Stimulated activated CD4-positive, alpha-beta T cell treated with anti-CD3 and anti-CD28 coated beads, Interleukin-4, amount 100 ng/mL, for 48 hours (primary cell): ENCODE measurements around the gene CAPN15.

Experiments used
- DNase-seq, 2 donors: peaks; one replicate each; pipeline ENCODE4 v3.0.0-alpha.2; 2020; ENCODE audit warnings: low read depth in 2 of 2

Gene CAPN15

GRCh38 chr16:561413-561794 is 33.9 kb downstream of the CAPN15 start:
- no peak for DNase-seq

GRCh38 chr16:561957-562938 is 34.7 kb downstream of the CAPN15 start:
- DNase-seq = no peak

GRCh38 chr16:563072-563644 is 35.6 kb downstream of the CAPN15 start:
- no peak for DNase-seq

GRCh38 chr16:564690-565418 is 37.3 kb downstream of the CAPN15 start:
- DNase-seq = no peak

GRCh38 chr16:565419-566330 is 38.2 kb downstream of the CAPN15 start:
- DNase-seq = no peak

- DNase-seq = peak; percentile 31 to 44
These were observed 39.2 kb downstream of the CAPN15 start, which contains the start of gene NHLRC4 for GRCh38 chr16:566475-567372. NHLRC4 (plus strand) TSS chr16:567005; CDS start chr16:568048, 1,043 bp downstream.

- DNase-seq = no peak
These were observed 40.1 kb downstream of the CAPN15 start for GRCh38 chr16:567373-568256.

GRCh38 chr16:568401-569258 is 41.1 kb downstream of the CAPN15 start:
- DNase-seq = no peak

GRCh38 chr16:569445-570254 is 42.1 kb downstream of the CAPN15 start, which contains the start of gene PIGQ:
PIGQ (plus strand) TSS chr16:569968; CDS start chr16:574075, 4,107 bp downstream.
- peak; percentile 52 to 59 for DNase-seq

GRCh38 chr16:572865-573650 is 45.5 kb downstream of the CAPN15 start:
- DNase-seq = no peak

- DNase-seq = no peak
These were observed 46.7 kb downstream of the CAPN15 start for GRCh38 chr16:574021-574760.

GRCh38 chr16:575354-576196 is 48.1 kb downstream of the CAPN15 start:
- no peak for DNase-seq

- no peak for DNase-seq
These were observed 48.8 kb downstream of the CAPN15 start for GRCh38 chr16:576197-576822.

GRCh38 chr16:576823-577201 is 49.3 kb downstream of the CAPN15 start:
- no peak for DNase-seq
